Natural killer cell (primary cell): ENCODE data around the gene DNLZ. TPM values are rescaled to one million over a fixed set of nuclear protein-coding genes. Genes with fewer than 3 reads are reported as not detected.

ENCODE experiments used
- ATAC-seq, 3 donors: fragments of 150-1000 bp in 2 of 3; fragments of 200-7000 bp in 1 of 3; cut with Tn5 transposase; 1 replicate in 1 of 3; 2 replicates in 2 of 3; pipeline ENCODE4 v1.10.0; 2021; ENCODE audit warnings: mild to moderate bottlenecking in 2 of 3, moderate library complexity in 2 of 3
- DNase-seq, 2 donors: peaks; one replicate each; pipeline versions ENCODE4 v3.0.0 to v3.0.0-alpha.2; 2013 to 2021; ENCODE audit warnings: mixed read lengths in 1 of 2
- H3K27ac ChIP-seq: one replicate; pipeline ENCODE4 v1.5.1; 2013; ENCODE audit warnings: mild to moderate bottlenecking, low read length
- H3K27me3 ChIP-seq: one replicate; pipeline ENCODE4 v1.6.1; 2013; ENCODE audit warnings: low read length; ENCODE audit not compliant: control insufficient read depth, insufficient read depth
- H3K36me3 ChIP-seq: one replicate; pipeline ENCODE4 v1.6.1; 2013; ENCODE audit warnings: low read length; ENCODE audit not compliant: control insufficient read depth, insufficient read depth
- H3K4me1 ChIP-seq: one replicate; pipeline ENCODE4 v1.6.1; 2013; ENCODE audit warnings: low read length; ENCODE audit not compliant: control insufficient read depth, insufficient read depth
- H3K4me3 ChIP-seq: one replicate; pipeline ENCODE4 v1.5.1; 2013; ENCODE audit warnings: low read length
- H3K9me3 ChIP-seq: one replicate; pipeline ENCODE4 v1.6.1; 2013; ENCODE audit warnings: low read length; ENCODE audit not compliant: control insufficient read depth, insufficient read depth
- H3K27ac Mint-ChIP-seq, 2 donors: one replicate each; pipeline ENCODE4 v1.8.0; 2022; ENCODE audit warnings: mild to moderate bottlenecking in 2 of 2, mixed read lengths in 2 of 2, moderate library complexity in 1 of 2
- H3K27me3 Mint-ChIP-seq, 2 donors: one replicate each; pipeline ENCODE4 v1.8.0; 2022; ENCODE audit warnings: low read depth in 2 of 2, mixed read lengths in 2 of 2
- H3K36me3 Mint-ChIP-seq: one replicate; pipeline ENCODE4 v1.8.0; 2022; ENCODE audit warnings: mixed read lengths
- H3K4me1 Mint-ChIP-seq, 2 donors: one replicate each; pipeline ENCODE4 v1.8.0; 2022; ENCODE audit warnings: mixed read lengths in 2 of 2
- H3K4me3 Mint-ChIP-seq: one replicate; pipeline ENCODE4 v1.8.0; 2022; ENCODE audit warnings: mild to moderate bottlenecking, moderate library complexity, mixed read lengths
- H3K9me3 Mint-ChIP-seq, 2 donors: one replicate each; pipeline ENCODE4 v1.8.0; 2022; ENCODE audit warnings: mixed read lengths in 2 of 2
- CTCF ChIP-seq: fragments of 200-600 bp; IDR thresholded peaks from one replicate; pipeline ENCODE4 v1.8.0; 2022; ENCODE audit warnings: antibody characterized with exemption
- WGBS: methylation state at CpG from one replicate; pipeline ENCODE4 v1.1.7; 2013; ENCODE audit warnings: missing lambda C conversion rate; ENCODE audit not compliant: insufficient coverage; 5-methylcytosine and 5-hydroxymethylcytosine counted together
- intact Hi-C: fragments of 100-400 bp; cut with micrococcal nuclease; formaldehyde crosslinking; loops from one replicate; pipeline ENCODE4 v1.14.2; 2022
- total RNA-seq, 4 donors: library from RNA; stranded (reverse); fragments of 120-200 nt in 1 of 4; gene quantifications; one replicate each; pipeline versions ENCODE4 v1.2.3 to v1.2.4, GENCODE V29; 2013 to 2022

DNLZ gene
- total RNA-seq, 3 donors from 2014 or later (not counting 1 experiment from before 2014, with no cell fraction given): 24.6 to 34.8 (median 28.9) TPM

GRCh38 chr9:136400038-136400834, 36.7 kb upstream of the DNLZ start, which contains the start of gene SNAPC4:
Gene SNAPC4 (minus strand): TSS chr9:136400170. CDS start chr9:136398428, 1,742 bp downstream.
- Histone ChIP-seq H3K9me3 (no peaks in the 10 kb centered on the region), H3K36me3 (peaks cover 20% of the 10 kb centered on the region), H3K27ac (peak within 1 kb of the TSS; percentile 37), H3K4me1 (peaks cover 54% of the 10 kb centered on the region), H3K27me3 (no peaks in the 10 kb centered on the region), H3K4me3 (peak within 1 kb of the TSS; percentile 46)
- 10% methylated on average over 71 of the region's 71 CpGs for WGBS
- ATAC-seq (peak; percentile 91 to 94 (median 91)), DNase-seq (peak; percentile 88 to 95)
- Mint-ChIP-seq H3K27me3 (no peaks in the 10 kb centered on the region), H3K36me3 (no peaks in the 10 kb centered on the region), H3K9me3 (no peaks in the 10 kb centered on the region), H3K4me1 (peaks cover 23 to 30% of the 10 kb centered on the region in 2 donors), H3K4me3 (peak within 1 kb of the TSS; percentile 84), H3K27ac (peak within 1 kb of the TSS; percentile 57 to 72)
- intact Hi-C loops: loop anchor here (1.0 to 10.0 kb wide), 2 partner anchors 10 to 85 kb away; partner anchors contain the start of genes ENTR1 and PMPCA
- peak; percentile 93 for TF ChIP-seq CTCF

- H3K9me3 Mint-ChIP-seq: no peaks in the 10 kb centered on the region
- H3K27me3 Mint-ChIP-seq: no peaks in the 10 kb centered on the region
- peak overlapping the region; percentile 84 for H3K4me3 Mint-ChIP-seq
- peak overlapping the region; percentile 57 to 72 for H3K27ac Mint-ChIP-seq
- TF ChIP-seq CTCF: no peak
- H3K36me3 Mint-ChIP-seq: no peaks in the 10 kb centered on the region
- intact Hi-C loops: loop anchor here (1.0 to 10.0 kb wide), 2 partner anchors 11 to 85 kb away; partner anchors contain the start of genes ENTR1 and PMPCA
- peak in 1 of 2 donors; percentile 68 for DNase-seq
- peaks cover 17 to 22% of the 10 kb centered on the region in 2 donors for H3K4me1 Mint-ChIP-seq
- peaks cover 45% of the 10 kb centered on the region for H3K4me1 ChIP-seq
- H3K4me3 ChIP-seq: peak overlapping the region; percentile 46
- H3K27ac ChIP-seq: no peak overlapping the region
- WGBS: 3% methylated on average over 67 of the region's 67 CpGs
- no peaks in the 10 kb centered on the region for H3K27me3 ChIP-seq
- peaks cover 24% of the 10 kb centered on the region for H3K36me3 ChIP-seq
- H3K9me3 ChIP-seq: no peaks in the 10 kb centered on the region
- ATAC-seq: peak; percentile 34 to 50 (median 45)
Observed at GRCh38 chr9:136399176-136400037, 35.9 kb upstream of the DNLZ start.

- peak overlapping the region; percentile 84 for H3K4me3 Mint-ChIP-seq
- no peak for TF ChIP-seq CTCF
- no peak overlapping the region for H3K27ac ChIP-seq
- no peaks in the 10 kb centered on the region for H3K27me3 ChIP-seq
- H3K9me3 ChIP-seq: no peaks in the 10 kb centered on the region
- peaks cover 34% of the 10 kb centered on the region for H3K4me1 ChIP-seq
- H3K36me3 Mint-ChIP-seq: no peaks in the 10 kb centered on the region
- intact Hi-C loops: no loop called here
- H3K27ac Mint-ChIP-seq: peak overlapping the region in 1 of 2 donors; percentile 57
- DNase-seq (no peak), ATAC-seq (no peak)
- no peaks in the 10 kb centered on the region for H3K27me3 Mint-ChIP-seq
- WGBS: 98% methylated on average over 12 of the region's 12 CpGs
- peaks cover 31% of the 10 kb centered on the region for H3K36me3 ChIP-seq
- H3K9me3 Mint-ChIP-seq: no peaks in the 10 kb centered on the region
- H3K4me1 Mint-ChIP-seq: peaks cover 12 to 20% of the 10 kb centered on the region in 2 donors
- no peak overlapping the region for H3K4me3 ChIP-seq
Observed at GRCh38 chr9:136398286-136398685, 34.7 kb upstream of the DNLZ start.
